GM23338 (cell line): ENCODE results near the gene EPHB6.

ENCODE experiments used
- CREB1 ChIP-seq: fragments of 250-450 bp; sonication (Bioruptor Pico); IDR thresholded peaks from 2 replicates; pipeline ENCODE4 v1.5.0; 2020; ENCODE audit warnings: low read depth, mild to moderate bottlenecking, moderate library complexity
- EZH2 ChIP-seq: fragments of 200-600 bp; sonication (generic); IDR thresholded peaks from one replicate; pipeline ENCODE4 v1.8.0; 2017; ENCODE audit warnings: antibody characterized with exemption, mild to moderate bottlenecking, low read depth; ENCODE audit not compliant: unreplicated experiment
- EZH2phosphoT487 ChIP-seq: fragments of 200-600 bp; sonication (generic); IDR thresholded peaks from one replicate; pipeline ENCODE4 v1.8.1; 2018; ENCODE audit warnings: antibody characterized with exemption; ENCODE audit not compliant: unreplicated experiment
- JUNB ChIP-seq: IDR thresholded peaks from one replicate; pipeline ENCODE4 v1.6.1; 2016; ENCODE audit warnings: antibody characterized with exemption; ENCODE audit not compliant: unreplicated experiment
- POLR2AphosphoS5 ChIP-seq: IDR thresholded peaks from 2 replicates; pipeline ENCODE4 v1.6.1; 2016; ENCODE audit warnings: antibody characterized with exemption, low read depth
- STAT1 ChIP-seq: IDR thresholded peaks from one replicate; pipeline ENCODE4 v1.6.1; 2016; ENCODE audit warnings: antibody characterized with exemption; ENCODE audit not compliant: unreplicated experiment
- ZNF114 ChIP-seq: fragments of 250-450 bp; sonication (Bioruptor Pico); IDR thresholded peaks from 2 replicates; pipeline ENCODE4 v1.5.0; 2020; ENCODE audit warnings: mild to moderate bottlenecking, moderate library complexity
- ZNF331 ChIP-seq: fragments of 250-450 bp; sonication (Bioruptor Pico); IDR thresholded peaks from 2 replicates; pipeline ENCODE4 v1.5.0; 2020; ENCODE audit warnings: low read depth, mild to moderate bottlenecking, moderate library complexity
- TF ChIP-seq, protein P1 (sequence below), 2 experiments: fragments of 200-600 bp in 1 of 2; sonication (generic) in 1 of 2; conservative IDR thresholded peaks; 2 replicates each; pipeline versions ENCODE4 v1.5.1 to v1.6.1; 2016 to 2017; ENCODE audit warnings: antibody characterized with exemption in 2 of 2, low read depth in 2 of 2, mild to moderate bottlenecking in 2 of 2, moderate library complexity in 1 of 2
- TF ChIP-seq, protein P2 (sequence below): IDR thresholded peaks from 2 replicates; pipeline ENCODE4 v1.6.1; 2016; ENCODE audit warnings: antibody characterized with exemption
- TF ChIP-seq, protein P3 (sequence below): IDR thresholded peaks from one replicate; pipeline ENCODE4 v1.6.1; 2018; ENCODE audit warnings: antibody characterized with exemption; ENCODE audit not compliant: unreplicated experiment
- TF ChIP-seq, protein P4 (sequence below): fragments of 250-450 bp; sonication (Bioruptor Pico); IDR thresholded peaks from 2 replicates; pipeline ENCODE4 v1.5.0; 2020; ENCODE audit warnings: mild to moderate bottlenecking, moderate library complexity

DNA sequence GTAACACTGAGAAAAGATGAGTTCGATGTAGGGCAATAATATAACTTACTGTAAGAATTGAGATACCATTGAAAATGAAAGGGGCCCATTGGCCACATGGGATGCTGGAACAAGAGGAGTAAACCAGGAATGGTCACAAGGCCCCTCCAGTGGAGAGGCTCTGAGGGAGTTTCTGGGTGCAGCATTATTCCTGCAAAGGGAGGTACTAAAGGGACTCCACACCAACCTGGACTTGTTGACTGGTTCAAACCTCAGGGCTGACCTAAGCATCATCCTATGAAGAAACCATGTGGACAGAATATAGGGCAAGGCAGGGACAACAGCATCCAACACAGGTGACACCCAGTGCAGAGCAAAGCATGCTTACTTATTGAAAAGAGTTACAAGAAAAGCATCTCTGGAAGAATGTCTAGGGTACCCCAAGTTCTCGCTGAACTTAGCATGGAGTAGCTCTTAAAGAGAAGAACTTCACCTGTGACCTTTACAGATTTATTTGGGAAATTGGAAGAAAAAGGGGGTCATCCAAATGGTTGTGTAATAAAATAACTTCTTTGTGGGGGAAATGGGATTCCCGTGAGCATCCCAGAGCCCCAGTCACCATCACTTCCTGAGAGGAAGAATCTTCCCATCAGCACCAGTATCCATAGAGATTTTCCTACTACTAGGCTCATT is 49.4 kb upstream of the EPHB6 start:
- TF ChIP-seq, protein P1, sequence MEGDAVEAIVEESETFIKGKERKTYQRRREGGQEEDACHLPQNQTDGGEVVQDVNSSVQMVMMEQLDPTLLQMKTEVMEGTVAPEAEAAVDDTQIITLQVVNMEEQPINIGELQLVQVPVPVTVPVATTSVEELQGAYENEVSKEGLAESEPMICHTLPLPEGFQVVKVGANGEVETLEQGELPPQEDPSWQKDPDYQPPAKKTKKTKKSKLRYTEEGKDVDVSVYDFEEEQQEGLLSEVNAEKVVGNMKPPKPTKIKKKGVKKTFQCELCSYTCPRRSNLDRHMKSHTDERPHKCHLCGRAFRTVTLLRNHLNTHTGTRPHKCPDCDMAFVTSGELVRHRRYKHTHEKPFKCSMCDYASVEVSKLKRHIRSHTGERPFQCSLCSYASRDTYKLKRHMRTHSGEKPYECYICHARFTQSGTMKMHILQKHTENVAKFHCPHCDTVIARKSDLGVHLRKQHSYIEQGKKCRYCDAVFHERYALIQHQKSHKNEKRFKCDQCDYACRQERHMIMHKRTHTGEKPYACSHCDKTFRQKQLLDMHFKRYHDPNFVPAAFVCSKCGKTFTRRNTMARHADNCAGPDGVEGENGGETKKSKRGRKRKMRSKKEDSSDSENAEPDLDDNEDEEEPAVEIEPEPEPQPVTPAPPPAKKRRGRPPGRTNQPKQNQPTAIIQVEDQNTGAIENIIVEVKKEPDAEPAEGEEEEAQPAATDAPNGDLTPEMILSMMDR (conservative IDR thresholded peaks at IDR 0.05; ENCODE audit: low read depth in 2 of 2) = no peak
- no peak for TF ChIP-seq EZH2phosphoT487
- no peak for TF ChIP-seq EZH2
- no peak for TF ChIP-seq POLR2AphosphoS5
- no peak for TF ChIP-seq ZNF331 (CRISPR knock-in tag)
- TF ChIP-seq CREB1 (CRISPR knock-in tag) = no peak
- TF ChIP-seq, protein P2, sequence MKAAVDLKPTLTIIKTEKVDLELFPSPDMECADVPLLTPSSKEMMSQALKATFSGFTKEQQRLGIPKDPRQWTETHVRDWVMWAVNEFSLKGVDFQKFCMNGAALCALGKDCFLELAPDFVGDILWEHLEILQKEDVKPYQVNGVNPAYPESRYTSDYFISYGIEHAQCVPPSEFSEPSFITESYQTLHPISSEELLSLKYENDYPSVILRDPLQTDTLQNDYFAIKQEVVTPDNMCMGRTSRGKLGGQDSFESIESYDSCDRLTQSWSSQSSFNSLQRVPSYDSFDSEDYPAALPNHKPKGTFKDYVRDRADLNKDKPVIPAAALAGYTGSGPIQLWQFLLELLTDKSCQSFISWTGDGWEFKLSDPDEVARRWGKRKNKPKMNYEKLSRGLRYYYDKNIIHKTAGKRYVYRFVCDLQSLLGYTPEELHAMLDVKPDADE = no peak
- TF ChIP-seq, protein P3, sequence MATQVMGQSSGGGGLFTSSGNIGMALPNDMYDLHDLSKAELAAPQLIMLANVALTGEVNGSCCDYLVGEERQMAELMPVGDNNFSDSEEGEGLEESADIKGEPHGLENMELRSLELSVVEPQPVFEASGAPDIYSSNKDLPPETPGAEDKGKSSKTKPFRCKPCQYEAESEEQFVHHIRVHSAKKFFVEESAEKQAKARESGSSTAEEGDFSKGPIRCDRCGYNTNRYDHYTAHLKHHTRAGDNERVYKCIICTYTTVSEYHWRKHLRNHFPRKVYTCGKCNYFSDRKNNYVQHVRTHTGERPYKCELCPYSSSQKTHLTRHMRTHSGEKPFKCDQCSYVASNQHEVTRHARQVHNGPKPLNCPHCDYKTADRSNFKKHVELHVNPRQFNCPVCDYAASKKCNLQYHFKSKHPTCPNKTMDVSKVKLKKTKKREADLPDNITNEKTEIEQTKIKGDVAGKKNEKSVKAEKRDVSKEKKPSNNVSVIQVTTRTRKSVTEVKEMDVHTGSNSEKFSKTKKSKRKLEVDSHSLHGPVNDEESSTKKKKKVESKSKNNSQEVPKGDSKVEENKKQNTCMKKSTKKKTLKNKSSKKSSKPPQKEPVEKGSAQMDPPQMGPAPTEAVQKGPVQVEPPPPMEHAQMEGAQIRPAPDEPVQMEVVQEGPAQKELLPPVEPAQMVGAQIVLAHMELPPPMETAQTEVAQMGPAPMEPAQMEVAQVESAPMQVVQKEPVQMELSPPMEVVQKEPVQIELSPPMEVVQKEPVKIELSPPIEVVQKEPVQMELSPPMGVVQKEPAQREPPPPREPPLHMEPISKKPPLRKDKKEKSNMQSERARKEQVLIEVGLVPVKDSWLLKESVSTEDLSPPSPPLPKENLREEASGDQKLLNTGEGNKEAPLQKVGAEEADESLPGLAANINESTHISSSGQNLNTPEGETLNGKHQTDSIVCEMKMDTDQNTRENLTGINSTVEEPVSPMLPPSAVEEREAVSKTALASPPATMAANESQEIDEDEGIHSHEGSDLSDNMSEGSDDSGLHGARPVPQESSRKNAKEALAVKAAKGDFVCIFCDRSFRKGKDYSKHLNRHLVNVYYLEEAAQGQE = no peak
- TF ChIP-seq, protein P4, sequence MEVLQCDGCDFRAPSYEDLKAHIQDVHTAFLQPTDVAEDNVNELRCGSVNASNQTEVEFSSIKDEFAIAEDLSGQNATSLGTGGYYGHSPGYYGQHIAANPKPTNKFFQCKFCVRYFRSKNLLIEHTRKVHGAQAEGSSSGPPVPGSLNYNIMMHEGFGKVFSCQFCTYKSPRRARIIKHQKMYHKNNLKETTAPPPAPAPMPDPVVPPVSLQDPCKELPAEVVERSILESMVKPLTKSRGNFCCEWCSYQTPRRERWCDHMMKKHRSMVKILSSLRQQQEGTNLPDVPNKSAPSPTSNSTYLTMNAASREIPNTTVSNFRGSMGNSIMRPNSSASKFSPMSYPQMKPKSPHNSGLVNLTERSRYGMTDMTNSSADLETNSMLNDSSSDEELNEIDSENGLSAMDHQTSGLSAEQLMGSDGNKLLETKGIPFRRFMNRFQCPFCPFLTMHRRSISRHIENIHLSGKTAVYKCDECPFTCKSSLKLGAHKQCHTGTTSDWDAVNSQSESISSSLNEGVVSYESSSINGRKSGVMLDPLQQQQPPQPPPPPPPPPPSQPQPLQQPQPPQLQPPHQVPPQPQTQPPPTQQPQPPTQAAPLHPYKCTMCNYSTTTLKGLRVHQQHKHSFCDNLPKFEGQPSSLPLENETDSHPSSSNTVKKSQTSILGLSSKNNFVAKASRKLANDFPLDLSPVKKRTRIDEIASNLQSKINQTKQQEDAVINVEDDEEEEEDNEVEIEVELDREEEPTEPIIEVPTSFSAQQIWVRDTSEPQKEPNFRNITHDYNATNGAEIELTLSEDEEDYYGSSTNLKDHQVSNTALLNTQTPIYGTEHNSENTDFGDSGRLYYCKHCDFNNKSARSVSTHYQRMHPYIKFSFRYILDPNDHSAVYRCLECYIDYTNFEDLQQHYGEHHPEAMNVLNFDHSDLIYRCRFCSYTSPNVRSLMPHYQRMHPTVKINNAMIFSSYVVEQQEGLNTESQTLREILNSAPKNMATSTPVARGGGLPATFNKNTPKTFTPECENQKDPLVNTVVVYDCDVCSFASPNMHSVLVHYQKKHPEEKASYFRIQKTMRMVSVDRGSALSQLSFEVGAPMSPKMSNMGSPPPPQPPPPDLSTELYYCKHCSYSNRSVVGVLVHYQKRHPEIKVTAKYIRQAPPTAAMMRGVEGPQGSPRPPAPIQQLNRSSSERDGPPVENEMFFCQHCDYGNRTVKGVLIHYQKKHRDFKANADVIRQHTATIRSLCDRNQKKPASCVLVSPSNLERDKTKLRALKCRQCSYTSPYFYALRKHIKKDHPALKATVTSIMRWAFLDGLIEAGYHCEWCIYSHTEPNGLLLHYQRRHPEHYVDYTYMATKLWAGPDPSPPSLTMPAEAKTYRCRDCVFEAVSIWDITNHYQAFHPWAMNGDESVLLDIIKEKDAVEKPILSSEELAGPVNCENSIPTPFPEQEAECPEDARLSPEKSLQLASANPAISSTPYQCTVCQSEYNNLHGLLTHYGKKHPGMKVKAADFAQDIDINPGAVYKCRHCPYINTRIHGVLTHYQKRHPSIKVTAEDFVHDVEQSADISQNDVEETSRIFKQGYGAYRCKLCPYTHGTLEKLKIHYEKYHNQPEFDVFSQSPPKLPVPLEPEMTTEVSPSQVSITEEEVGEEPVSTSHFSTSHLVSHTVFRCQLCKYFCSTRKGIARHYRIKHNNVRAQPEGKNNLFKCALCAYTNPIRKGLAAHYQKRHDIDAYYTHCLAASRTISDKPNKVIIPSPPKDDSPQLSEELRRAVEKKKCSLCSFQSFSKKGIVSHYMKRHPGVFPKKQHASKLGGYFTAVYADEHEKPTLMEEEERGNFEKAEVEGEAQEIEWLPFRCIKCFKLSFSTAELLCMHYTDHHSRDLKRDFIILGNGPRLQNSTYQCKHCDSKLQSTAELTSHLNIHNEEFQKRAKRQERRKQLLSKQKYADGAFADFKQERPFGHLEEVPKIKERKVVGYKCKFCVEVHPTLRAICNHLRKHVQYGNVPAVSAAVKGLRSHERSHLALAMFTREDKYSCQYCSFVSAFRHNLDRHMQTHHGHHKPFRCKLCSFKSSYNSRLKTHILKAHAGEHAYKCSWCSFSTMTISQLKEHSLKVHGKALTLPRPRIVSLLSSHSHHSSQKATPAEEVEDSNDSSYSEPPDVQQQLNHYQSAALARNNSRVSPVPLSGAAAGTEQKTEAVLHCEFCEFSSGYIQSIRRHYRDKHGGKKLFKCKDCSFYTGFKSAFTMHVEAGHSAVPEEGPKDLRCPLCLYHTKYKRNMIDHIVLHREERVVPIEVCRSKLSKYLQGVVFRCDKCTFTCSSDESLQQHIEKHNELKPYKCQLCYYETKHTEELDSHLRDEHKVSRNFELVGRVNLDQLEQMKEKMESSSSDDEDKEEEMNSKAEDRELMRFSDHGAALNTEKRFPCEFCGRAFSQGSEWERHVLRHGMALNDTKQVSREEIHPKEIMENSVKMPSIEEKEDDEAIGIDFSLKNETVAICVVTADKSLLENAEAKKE (CRISPR knock-in tag) = no peak
- TF ChIP-seq ZNF114 (CRISPR knock-in tag) = no peak
- no peak for TF ChIP-seq STAT1
- TF ChIP-seq JUNB = no peak
